B cell (primary cell): ENCODE measurements around the gene CLIP1. TPM values are rescaled to one million over a fixed set of nuclear protein-coding genes. Genes with fewer than 3 reads are reported as not detected.

ENCODE experiments used
- ATAC-seq: fragments of 200-7000 bp; cut with Tn5 transposase; one replicate; pipeline ENCODE4 v1.10.0; 2021; ENCODE audit warnings: low read depth, mild to moderate bottlenecking, moderate number of reproducible peaks, moderate library complexity
- CTCF ChIA-PET: fragments of 350-600 bp; sonication (Branson Sonifier 250); formaldehyde crosslinking; loops from one replicate; lab custom pipeline; 2021; ENCODE audit warnings: antibody characterized with exemption, inconsistent platforms; lab: Charles Lee
- POLR2A ChIA-PET: fragments of 350-600 bp; sonication (Branson Sonifier 250); formaldehyde crosslinking; loops from one replicate; lab custom pipeline; 2021; ENCODE audit warnings: antibody characterized with exemption; lab: Charles Lee
- DNase-seq: peaks from one replicate; pipeline ENCODE4 v3.0.0; 2013
- H2AFZ ChIP-seq: 2 replicates; pipeline ENCODE4 v1.6.1; 2012; ENCODE audit warnings: mild to moderate bottlenecking, low read depth, low read length; ENCODE audit not compliant: insufficient read depth, poor library complexity, severe bottlenecking
- H3K27ac ChIP-seq, 2 donors: 1 replicate in 1 of 2; 2 replicates in 1 of 2; pipeline ENCODE4 v1.5.1; 2012 to 2013; ENCODE audit warnings: low read length in 2 of 2, mild to moderate bottlenecking in 2 of 2, moderate library complexity in 1 of 2
- H3K27me3 ChIP-seq, 4 experiments: fragments of 200-600 bp in 1 of 4; sonication (generic) in 1 of 4; replicated peaks in 1 of 4; 1 replicate in 2 of 4; 2 replicates in 2 of 4; pipeline versions ENCODE4 v1.6.1 to v1.7.0; 2013 to 2016; ENCODE audit warnings: low read length in 3 of 4, mild to moderate bottlenecking in 2 of 4, mixed read lengths in 1 of 4, moderate library complexity in 1 of 4; ENCODE audit not compliant: insufficient read depth in 4 of 4, control insufficient read depth in 3 of 4; ENCODE audit errors: control extremely low read depth in 1 of 4
- H3K36me3 ChIP-seq, 2 experiments: replicated peaks in 1 of 2; 1 replicate in 1 of 2; 2 replicates in 1 of 2; pipeline versions ENCODE4 v1.6.1 to v1.7.1; 2013; ENCODE audit warnings: low read length in 1 of 2; ENCODE audit not compliant: insufficient read depth in 2 of 2, control insufficient read depth in 1 of 2; ENCODE audit errors: control extremely low read depth in 1 of 2, extremely low read depth in 1 of 2
- H3K4me1 ChIP-seq, 2 donors: fragments of 200-600 bp in 1 of 2; sonication (generic) in 1 of 2; 1 replicate in 1 of 2; 2 replicates in 1 of 2; pipeline versions ENCODE4 v1.5.1 to v1.6.1; 2013 to 2017; ENCODE audit warnings: low read length in 2 of 2; ENCODE audit not compliant: control insufficient read depth in 2 of 2, insufficient read depth in 2 of 2
- H3K4me2 ChIP-seq: replicated peaks from 2 replicates; pipeline ENCODE3; 2012; ENCODE audit warnings: mild to moderate bottlenecking, low read depth, low read length; ENCODE audit not compliant: poor library complexity, severe bottlenecking
- H3K4me3 ChIP-seq, 5 experiments: fragments of 200-600 bp in 1 of 5; sonication (generic) in 1 of 5; 1 replicate in 3 of 5; 2 replicates in 2 of 5; pipeline versions ENCODE4 v1.5.1 to v1.7.0; 2011 to 2016; ENCODE audit warnings: low read length in 4 of 5, mild to moderate bottlenecking in 4 of 5, low read depth in 2 of 5, control low read depth in 1 of 5, moderate library complexity in 1 of 5; ENCODE audit not compliant: insufficient read depth in 1 of 5; ENCODE audit errors: control extremely low read depth in 1 of 5, extremely low read depth in 1 of 5
- H3K79me2 ChIP-seq: fragments of 200-600 bp; sonication (generic); one replicate; pipeline ENCODE4 v1.6.0; 2016; ENCODE audit warnings: low read length; ENCODE audit not compliant: control insufficient read depth, insufficient read depth
- H3K9ac ChIP-seq: fragments of 200-600 bp; sonication (generic); 2 replicates; pipeline ENCODE4 v1.6.1; 2017; ENCODE audit warnings: mild to moderate bottlenecking, low read length, moderate library complexity
- H3K9me3 ChIP-seq, 3 donors: one replicate each; pipeline versions ENCODE4 v1.6.1 to v1.7.1; 2013; ENCODE audit warnings: low read length in 2 of 3; ENCODE audit not compliant: control insufficient read depth in 2 of 3, insufficient read depth in 1 of 3; ENCODE audit errors: control extremely low read depth in 1 of 3
- H4K20me1 ChIP-seq: 2 replicates; pipeline ENCODE4 v1.6.0; 2012; ENCODE audit warnings: mild to moderate bottlenecking, low read length; ENCODE audit not compliant: insufficient read depth, control insufficient read depth, poor library complexity, severe bottlenecking
- H3K27ac Mint-ChIP-seq: one replicate; pipeline ENCODE4 v1.8.0; 2021; ENCODE audit warnings: mixed read lengths
- H3K27me3 Mint-ChIP-seq: one replicate; pipeline ENCODE4 v1.8.0; 2021; ENCODE audit warnings: mixed read lengths
- H3K4me1 Mint-ChIP-seq: one replicate; pipeline ENCODE4 v1.8.0; 2021; ENCODE audit warnings: mixed read lengths
- H3K4me3 Mint-ChIP-seq: one replicate; pipeline ENCODE4 v1.8.0; 2021; ENCODE audit warnings: mixed read lengths
- H3K9me3 Mint-ChIP-seq: one replicate; pipeline ENCODE4 v1.8.0; 2022; ENCODE audit warnings: mixed read lengths; ENCODE audit not compliant: insufficient read depth
- EZH2 ChIP-seq: IDR thresholded peaks from 2 replicates; pipeline ENCODE4 v1.6.1; 2012; ENCODE audit warnings: borderline replicate concordance, low read depth, mild to moderate bottlenecking, moderate library complexity, low read length; ENCODE audit not compliant: insufficient read depth, poor library complexity, severe bottlenecking
- WGBS: methylation state at CpG from one replicate; pipeline ENCODE4 v1.1.5; 2013; ENCODE audit warnings: missing lambda C conversion rate; ENCODE audit not compliant: insufficient coverage; 5-methylcytosine and 5-hydroxymethylcytosine counted together
- intact Hi-C: fragments of 100-400 bp; cut with micrococcal nuclease; formaldehyde crosslinking; loops from one replicate; pipeline ENCODE4 v1.10.0; 2022
- polyA plus RNA-seq: library from polyadenylated mRNA; depleted of rRNA; stranded (reverse); fragments of >200 nt; gene quantifications from 2 replicates; pipeline ENCODE4 v1.2.3, GENCODE V29; 2012
- total RNA-seq, 2 donors: library from RNA; stranded (reverse); fragments of 120-200 nt in 1 of 2; gene quantifications; 1 replicate in 1 of 2; 2 replicates in 1 of 2; pipeline versions ENCODE4 v1.2.3 to v1.2.4, GENCODE V29; 2013 to 2022
- TF ChIP-seq, protein P1 (sequence below): fragments of 200-600 bp; IDR thresholded peaks from one replicate; pipeline ENCODE4 v1.8.0; 2022; ENCODE audit warnings: antibody characterized with exemption, mild to moderate bottlenecking

The CLIP1 gene
- total and polyA plus RNA-seq, 2 donors (not counting 1 experiment from before 2014, with no cell fraction given): 17.0 to 64.9 TPM

DNA sequence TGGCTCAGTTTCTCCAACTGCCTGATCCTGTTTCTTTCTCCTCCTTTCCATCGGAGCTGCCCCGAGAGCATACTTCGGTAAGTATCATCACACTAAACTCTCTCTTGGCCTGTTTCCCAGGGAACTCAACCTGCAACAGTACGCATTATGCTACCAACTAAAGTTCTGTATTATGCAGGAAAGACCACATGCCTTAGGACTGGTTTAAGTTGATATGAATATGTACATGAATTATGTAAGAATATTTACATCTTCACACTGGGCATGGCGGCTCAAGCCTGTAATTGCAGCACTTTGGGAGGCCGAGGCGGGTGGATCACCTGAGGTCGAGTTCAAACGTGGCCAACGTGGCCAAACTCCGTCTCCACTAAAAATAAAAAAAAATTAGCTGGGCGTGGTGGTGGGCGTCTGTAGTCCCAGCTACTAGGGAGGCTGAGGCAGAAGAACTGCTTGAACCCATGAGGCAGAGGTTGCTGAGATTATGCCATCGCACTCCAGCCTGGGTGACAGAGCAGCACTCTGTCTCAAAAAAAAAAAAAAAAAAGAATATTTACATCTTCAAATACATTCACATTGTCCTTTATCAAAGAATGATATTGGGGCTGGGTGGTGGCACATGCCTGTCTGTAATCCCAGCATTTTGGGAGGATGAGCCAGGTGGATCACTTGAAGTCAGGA, 124.3 kb downstream of the CLIP1 start:
- H4K20me1 ChIP-seq: no peaks in the 10 kb centered on the region
- no peak for DNase-seq
- H3K79me2 ChIP-seq: no peaks in the 10 kb centered on the region
- H3K9me3 ChIP-seq: no peaks in the 10 kb centered on the region
- no peak overlapping the region for H3K27ac Mint-ChIP-seq
- no peak overlapping the region for H2AFZ ChIP-seq
- H3K4me1 ChIP-seq: no peaks in the 10 kb centered on the region
- intact Hi-C loops: no loop called here
- 97% methylated on average over 6 of the region's 14 CpGs for WGBS
- no peaks in the 10 kb centered on the region for H3K4me1 Mint-ChIP-seq
- no peak overlapping the region for H3K9ac ChIP-seq
- no peaks in the 10 kb centered on the region for H3K9me3 Mint-ChIP-seq
- ChIA-PET POLR2A (interaction anchor here (0.6 kb wide), 1 partner anchor 31 kb away, joined by 4 read pairs; no protein-coding TSS in a partner anchor), CTCF (no interaction called here)
- no peak overlapping the region for H3K27ac ChIP-seq
- TF ChIP-seq EZH2: no peak
- TF ChIP-seq, protein P1, sequence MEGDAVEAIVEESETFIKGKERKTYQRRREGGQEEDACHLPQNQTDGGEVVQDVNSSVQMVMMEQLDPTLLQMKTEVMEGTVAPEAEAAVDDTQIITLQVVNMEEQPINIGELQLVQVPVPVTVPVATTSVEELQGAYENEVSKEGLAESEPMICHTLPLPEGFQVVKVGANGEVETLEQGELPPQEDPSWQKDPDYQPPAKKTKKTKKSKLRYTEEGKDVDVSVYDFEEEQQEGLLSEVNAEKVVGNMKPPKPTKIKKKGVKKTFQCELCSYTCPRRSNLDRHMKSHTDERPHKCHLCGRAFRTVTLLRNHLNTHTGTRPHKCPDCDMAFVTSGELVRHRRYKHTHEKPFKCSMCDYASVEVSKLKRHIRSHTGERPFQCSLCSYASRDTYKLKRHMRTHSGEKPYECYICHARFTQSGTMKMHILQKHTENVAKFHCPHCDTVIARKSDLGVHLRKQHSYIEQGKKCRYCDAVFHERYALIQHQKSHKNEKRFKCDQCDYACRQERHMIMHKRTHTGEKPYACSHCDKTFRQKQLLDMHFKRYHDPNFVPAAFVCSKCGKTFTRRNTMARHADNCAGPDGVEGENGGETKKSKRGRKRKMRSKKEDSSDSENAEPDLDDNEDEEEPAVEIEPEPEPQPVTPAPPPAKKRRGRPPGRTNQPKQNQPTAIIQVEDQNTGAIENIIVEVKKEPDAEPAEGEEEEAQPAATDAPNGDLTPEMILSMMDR: no peak
- ATAC-seq: no peak
- H3K27me3 ChIP-seq: no peaks in the 10 kb centered on the region
- H3K27me3 Mint-ChIP-seq: no peaks in the 10 kb centered on the region
- H3K4me3 ChIP-seq: no peak overlapping the region
- H3K4me3 Mint-ChIP-seq: no peak overlapping the region
- H3K4me2 ChIP-seq: no peak overlapping the region
- H3K36me3 ChIP-seq: peaks cover 8 to 13% of the 10 kb centered on the region in 2 experiments

DNA sequence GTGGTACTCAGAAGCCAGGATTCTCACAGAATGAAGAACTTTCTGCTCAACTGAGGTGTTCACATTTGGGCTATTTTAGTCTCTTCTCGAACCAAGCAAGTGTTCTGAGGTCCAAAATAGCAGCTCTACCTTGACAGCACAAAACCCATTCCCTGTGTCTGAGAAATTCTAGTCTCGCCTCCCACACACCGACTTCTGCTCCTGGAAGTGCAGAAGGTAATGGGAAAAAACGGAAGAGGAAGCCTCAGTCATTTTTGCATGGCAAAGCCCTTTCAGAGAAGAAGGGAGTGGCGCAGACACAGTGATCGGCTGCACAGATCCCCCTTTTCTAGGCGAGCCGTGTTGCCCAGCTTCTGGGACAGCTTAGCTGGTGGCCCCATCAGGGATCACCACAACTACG, 125.0 kb downstream of the CLIP1 start:
- no peak for TF ChIP-seq EZH2
- no peaks in the 10 kb centered on the region for H3K9me3 Mint-ChIP-seq
- Histone ChIP-seq H4K20me1 (no peaks in the 10 kb centered on the region), H3K4me2 (no peak overlapping the region), H3K27me3 (no peaks in the 10 kb centered on the region), H3K79me2 (no peaks in the 10 kb centered on the region), H3K36me3 (peaks cover 8 to 11% of the 10 kb centered on the region in 2 experiments), H3K4me1 (no peaks in the 10 kb centered on the region), H3K9me3 (no peaks in the 10 kb centered on the region), H3K9ac (no peak overlapping the region), H3K27ac (no peak overlapping the region), H3K4me3 (no peak overlapping the region), H2AFZ (no peak overlapping the region)
- H3K27me3 Mint-ChIP-seq: no peaks in the 10 kb centered on the region
- intact Hi-C loops: no loop called here
- H3K27ac Mint-ChIP-seq: no peak overlapping the region
- ATAC-seq: no peak
- DNase-seq: no peak
- 99% methylated on average over 9 of the region's 9 CpGs for WGBS
- ChIA-PET CTCF (no interaction called here), POLR2A (interaction anchor here (0.6 kb wide), 1 partner anchor 31 kb away, joined by 4 read pairs; no protein-coding TSS in a partner anchor)
- H3K4me1 Mint-ChIP-seq: no peaks in the 10 kb centered on the region
- H3K4me3 Mint-ChIP-seq: no peak overlapping the region
